Gastrocnemius medialis (tissue), 4 donors: ENCODE data around the gene PROSER2.

Source experiments
- POLR2A ChIP-seq, 2 donors: fragments of 450-650 bp; IDR thresholded peaks; one replicate each; pipeline ENCODE4 v1.6.1; 2017; ENCODE audit warnings: antibody characterized with exemption in 2 of 2, mild to moderate bottlenecking in 2 of 2, moderate library complexity in 2 of 2
- TF ChIP-seq, protein P1 (sequence below), 5 experiments: fragments of 450-650 bp in 3 of 5; fragments of 200-600 bp in 2 of 5; sonication (generic) in 2 of 5; IDR thresholded peaks in 4 of 5; conservative IDR thresholded peaks in 1 of 5; 1 replicate in 4 of 5; 2 replicates in 1 of 5; pipeline ENCODE4 v1.5.1; 2016 to 2019; ENCODE audit warnings: antibody characterized with exemption in 5 of 5, mild to moderate bottlenecking in 3 of 5, moderate library complexity in 3 of 5

DNA sequence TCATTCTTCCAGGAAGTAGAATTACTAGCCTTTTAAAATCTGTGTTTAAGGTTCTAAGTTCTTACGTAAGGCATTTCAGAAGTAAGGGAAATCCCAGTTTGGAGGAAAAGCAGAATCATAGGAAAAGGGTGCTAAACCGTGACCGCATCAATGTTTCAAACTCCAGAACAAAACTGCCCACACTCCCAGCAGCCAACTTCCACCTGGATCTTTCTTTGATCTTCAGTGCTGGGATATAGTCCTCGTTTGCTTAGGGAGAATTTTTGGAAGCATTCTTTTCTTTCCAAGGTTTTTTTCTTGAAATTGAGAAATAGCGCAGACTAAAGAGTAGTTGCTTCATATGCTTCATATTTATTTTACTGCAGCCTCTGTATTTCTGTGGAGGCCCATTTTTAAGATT is 8.9 kb downstream of the PROSER2 start:
- TF ChIP-seq, protein P1, sequence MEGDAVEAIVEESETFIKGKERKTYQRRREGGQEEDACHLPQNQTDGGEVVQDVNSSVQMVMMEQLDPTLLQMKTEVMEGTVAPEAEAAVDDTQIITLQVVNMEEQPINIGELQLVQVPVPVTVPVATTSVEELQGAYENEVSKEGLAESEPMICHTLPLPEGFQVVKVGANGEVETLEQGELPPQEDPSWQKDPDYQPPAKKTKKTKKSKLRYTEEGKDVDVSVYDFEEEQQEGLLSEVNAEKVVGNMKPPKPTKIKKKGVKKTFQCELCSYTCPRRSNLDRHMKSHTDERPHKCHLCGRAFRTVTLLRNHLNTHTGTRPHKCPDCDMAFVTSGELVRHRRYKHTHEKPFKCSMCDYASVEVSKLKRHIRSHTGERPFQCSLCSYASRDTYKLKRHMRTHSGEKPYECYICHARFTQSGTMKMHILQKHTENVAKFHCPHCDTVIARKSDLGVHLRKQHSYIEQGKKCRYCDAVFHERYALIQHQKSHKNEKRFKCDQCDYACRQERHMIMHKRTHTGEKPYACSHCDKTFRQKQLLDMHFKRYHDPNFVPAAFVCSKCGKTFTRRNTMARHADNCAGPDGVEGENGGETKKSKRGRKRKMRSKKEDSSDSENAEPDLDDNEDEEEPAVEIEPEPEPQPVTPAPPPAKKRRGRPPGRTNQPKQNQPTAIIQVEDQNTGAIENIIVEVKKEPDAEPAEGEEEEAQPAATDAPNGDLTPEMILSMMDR (IDR thresholded peaks at IDR 0.05 in 4 of 5, conservative IDR thresholded peaks at IDR 0.05 in 1 of 5): no peak
- no peak for TF ChIP-seq POLR2A (IDR thresholded peaks at IDR 0.05)
